HG03460 (cell line): ENCODE results near the gene ZNF329.

Source experiments
- ATAC-seq: cut with Tn5 transposase; IDR thresholded peaks from one replicate; pipeline ENCODE4 v1.9.1; 2021; ENCODE audit not compliant: unreplicated experiment

The ZNF329 gene

GRCh38 chr19:58118979-58119733 lies 31.4 kb downstream of the ZNF329 start:
- no peak for ATAC-seq

- ATAC-seq = no peak
Measured at GRCh38 chr19:58117841-58118575, 32.6 kb downstream of the ZNF329 start.

- no peak for ATAC-seq
Measured at GRCh38 chr19:58108546-58108817, 42.1 kb downstream of the ZNF329 start.

GRCh38 chr19:58107778-58108545 lies 42.6 kb downstream of the ZNF329 start:
- no peak for ATAC-seq

DNA sequence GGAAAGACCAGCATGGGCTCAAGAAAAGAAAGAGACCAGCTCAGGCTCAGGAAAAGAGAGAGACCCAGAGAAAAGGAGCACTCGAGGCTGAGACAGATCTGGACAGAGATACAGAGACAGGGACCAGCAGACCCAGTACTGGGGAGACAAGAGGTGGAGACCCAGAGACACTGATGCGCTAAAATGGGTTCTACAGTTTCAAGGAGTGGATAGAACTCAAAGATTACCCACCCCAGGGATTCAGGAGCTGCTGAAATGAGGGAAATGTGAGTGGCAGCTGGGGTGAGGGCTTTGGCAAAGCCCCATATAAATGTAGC lies 51.9 kb downstream of the ZNF329 start:
- no peak for ATAC-seq

- no peak for ATAC-seq
Measured at GRCh38 chr19:58097781-58098681, 52.6 kb downstream of the ZNF329 start, which contains the start of gene ZSCAN18. Gene ZSCAN18, minus strand, starts transcription at chr19:58098231. Its CDS starts 7,964 bp downstream, at chr19:58090267.

GRCh38 chr19:58097349-58097748 lies 53.2 kb downstream of the ZNF329 start:
- ATAC-seq = no peak

- no peak for ATAC-seq
Measured at GRCh38 chr19:58096884-58097283, 53.7 kb downstream of the ZNF329 start.

- no peak for ATAC-seq
Measured at GRCh38 chr19:58095328-58095727, 55.3 kb downstream of the ZNF329 start.

GRCh38 chr19:58093071-58093470 lies 57.5 kb downstream of the ZNF329 start:
- no peak for ATAC-seq

GRCh38 chr19:58091251-58091995 lies 59.2 kb downstream of the ZNF329 start:
- ATAC-seq = no peak

- no peak for ATAC-seq
Measured at GRCh38 chr19:58089846-58090245, 60.7 kb downstream of the ZNF329 start.

- ATAC-seq = no peak
Measured at GRCh38 chr19:58088521-58089052, 62.0 kb downstream of the ZNF329 start.

DNA sequence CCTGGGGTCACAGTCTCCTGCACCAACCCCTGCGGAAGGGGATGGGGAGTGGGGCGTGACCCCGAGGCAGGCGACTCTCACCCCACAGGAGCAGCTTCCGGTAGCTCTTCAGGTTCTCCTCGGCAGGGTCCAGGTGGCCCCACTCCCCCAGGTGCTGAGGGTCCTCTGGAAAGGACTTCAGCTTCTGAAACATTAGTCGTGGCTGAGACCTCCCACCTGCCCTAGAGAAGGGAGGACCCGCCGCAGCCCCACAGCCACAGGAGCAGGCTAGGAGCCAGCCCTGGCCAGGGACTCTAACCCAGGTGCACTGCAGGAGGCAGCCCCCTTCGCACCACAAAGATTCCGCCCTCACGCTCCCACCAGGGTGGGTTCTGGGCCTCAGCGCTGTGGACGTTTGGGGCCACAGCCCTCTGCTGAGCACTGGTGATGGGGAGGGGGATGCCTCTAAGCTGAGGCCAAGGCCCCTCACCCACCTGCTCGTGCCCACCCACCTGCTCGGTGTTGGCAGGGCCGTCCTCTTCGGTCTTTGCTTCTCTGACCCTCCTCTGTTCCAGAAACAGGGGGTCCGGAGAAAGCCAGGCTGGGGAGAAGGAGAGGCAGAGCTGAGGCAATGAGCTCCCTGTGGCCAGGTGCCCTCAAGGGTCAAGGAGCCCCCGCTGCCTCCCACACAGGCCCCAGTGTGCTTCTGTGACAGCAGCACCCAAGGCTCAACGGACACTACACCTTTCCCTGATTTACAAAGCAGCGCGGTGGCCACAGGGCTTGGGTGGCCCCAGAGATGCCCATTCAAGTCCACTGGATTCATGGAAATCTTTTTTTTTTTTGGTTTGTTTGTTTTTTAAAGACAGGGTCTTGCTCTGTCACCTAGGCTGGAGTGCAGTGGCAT lies 63.5 kb downstream of the ZNF329 start:
- ATAC-seq = no peak

DNA sequence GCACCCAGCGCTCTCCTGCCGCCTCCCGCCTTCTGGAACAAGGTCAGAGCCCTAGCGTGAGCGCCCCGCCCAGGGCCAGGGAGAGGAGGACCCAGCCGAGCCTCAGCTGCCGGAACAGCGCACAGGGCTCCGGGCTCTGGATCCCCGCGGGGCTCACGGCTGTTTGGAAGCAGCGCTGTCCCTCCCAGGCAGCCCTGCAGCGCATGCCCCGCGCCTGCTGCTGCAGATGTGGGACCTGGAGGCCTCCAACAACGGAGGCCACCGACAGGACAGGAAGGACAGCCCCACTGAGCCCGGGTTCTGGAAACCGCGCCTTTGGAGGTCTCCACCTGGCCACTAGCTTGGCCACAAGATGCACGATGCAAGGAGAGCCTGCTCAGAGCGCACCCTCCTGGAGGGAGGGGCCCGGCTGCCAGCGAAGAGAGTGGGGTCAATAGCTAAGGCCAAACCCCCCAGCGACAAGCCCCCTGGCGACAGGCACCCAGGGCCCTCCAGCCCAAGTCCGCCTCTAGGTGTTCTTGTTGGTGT lies 65.2 kb downstream of the ZNF329 start:
- ATAC-seq = no peak

DNA sequence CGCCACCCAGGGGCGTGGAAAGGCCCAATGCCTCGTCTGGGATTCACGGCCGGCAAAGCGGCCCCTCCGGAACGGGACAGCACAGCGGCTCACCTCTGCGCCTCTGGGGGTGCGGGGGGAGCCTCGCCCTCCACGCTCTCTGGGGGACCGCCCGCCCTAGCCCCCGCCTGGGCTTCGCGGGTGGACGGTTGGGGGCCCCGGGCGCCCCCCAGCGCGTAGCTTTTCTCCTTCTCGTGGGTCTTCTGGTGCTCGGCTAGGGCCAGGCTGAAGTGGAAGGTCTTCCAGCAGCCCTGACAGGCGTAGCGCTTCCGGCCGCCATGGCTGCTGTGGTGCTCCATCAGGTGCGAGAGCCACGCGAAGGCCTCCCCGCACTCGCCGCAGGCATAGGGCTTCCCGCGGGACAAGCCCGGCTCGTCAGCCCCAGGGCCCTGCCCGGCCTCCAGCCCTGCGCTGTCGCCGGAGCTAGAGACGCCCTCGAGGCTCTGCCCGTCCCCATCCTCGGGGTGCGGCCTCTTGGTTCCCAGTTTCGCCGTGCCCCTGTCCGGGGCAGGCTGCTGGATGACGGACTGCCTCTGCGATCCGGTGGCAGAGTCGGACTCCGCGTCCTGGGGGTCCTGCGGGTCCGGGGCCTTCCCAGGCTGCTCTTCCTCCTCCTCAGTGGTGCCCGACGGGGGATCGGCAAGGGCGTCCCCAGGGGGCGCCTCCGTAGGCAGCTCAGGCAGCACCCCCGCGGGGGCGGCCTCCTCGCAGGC lies 65.8 kb downstream of the ZNF329 start:
- no peak for ATAC-seq

DNA sequence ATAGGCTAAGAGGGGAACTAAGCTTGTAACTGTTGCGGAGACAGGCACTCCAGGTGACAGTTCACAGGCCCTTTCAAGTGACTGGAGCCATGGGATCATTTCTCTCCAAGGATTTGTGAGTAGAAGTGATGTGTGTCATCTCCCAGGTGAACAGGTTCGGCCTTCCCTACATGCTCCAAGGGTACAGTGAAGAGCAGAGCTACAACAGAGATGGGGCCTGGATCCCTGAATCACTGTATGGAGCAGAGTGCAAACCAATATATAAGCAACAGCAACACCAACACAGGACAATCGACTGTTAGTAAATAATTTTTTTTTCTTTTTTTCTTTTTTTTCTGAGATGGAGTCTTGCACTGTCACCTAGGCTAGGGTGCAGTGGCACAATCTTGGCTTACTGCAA lies 67.6 kb downstream of the ZNF329 start:
- ATAC-seq = no peak

DNA sequence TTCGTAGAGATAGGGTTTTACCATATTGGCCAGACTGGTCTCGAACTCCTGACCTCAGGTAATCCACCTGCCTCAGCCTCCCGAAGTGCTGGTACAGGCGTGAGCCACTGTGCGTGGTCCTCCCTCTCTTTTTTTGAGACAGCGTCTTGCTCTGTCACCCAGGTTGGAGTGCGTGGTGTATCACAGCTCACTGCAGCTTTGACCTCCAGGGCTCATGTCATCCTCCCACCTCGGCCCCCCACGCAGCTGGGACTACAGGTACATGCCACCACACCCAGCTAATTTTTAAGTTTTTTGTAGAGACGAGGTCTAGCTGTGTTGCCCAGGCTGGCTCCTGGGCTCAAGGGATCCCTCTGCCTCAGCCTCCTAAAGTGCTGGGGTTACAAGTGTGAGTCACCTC lies 70.8 kb downstream of the ZNF329 start:
- no peak for ATAC-seq
